Measurements from ENCODE around the gene GRM7.

- TF ChIP-seq POLR2AphosphoS5 (IDR thresholded peaks at IDR 0.05; ENCODE audit: low read depth, low read length) (no peak), SIN3A (IDR thresholded peaks at IDR 0.05; ENCODE audit: borderline replicate concordance, insufficient read depth, low read length) (no peak), REST (IDR thresholded peaks at IDR 0.05; ENCODE audit: insufficient read depth in 1 of 2, low read depth in 2 of 2, low read length in 2 of 2) (no peak)
Measured at GRCh38 chr3:7075117-7075516, 214.2 kb downstream of the GRM7 start.

Data from PFSK-1 (cell line).